Upper lobe of right lung (tissue), 1 donor: ENCODE measurements around the gene SLCO1B3. TPM values are rescaled to one million over a fixed set of nuclear protein-coding genes. Genes with fewer than 3 reads are reported as not detected.

Experiments used
- ATAC-seq: fragments of 200-7000 bp; cut with Tn5 transposase; one replicate; pipeline ENCODE4 v1.9.1; 2020; ENCODE audit warnings: mild to moderate bottlenecking, moderate library complexity
- DNase-seq: peaks from one replicate; pipeline ENCODE4 v3.0.0-alpha.2; 2020
- H3K27ac ChIP-seq: fragments of 200-600 bp; one replicate; pipeline ENCODE4 v1.8.0; 2022
- H3K27me3 ChIP-seq: fragments of 200-600 bp; one replicate; pipeline ENCODE4 v1.8.0; 2022; ENCODE audit warnings: mild to moderate bottlenecking
- H3K36me3 ChIP-seq: fragments of 200-600 bp; one replicate; pipeline ENCODE4 v1.8.0; 2022
- H3K4me1 ChIP-seq: fragments of 200-600 bp; one replicate; pipeline ENCODE4 v1.8.0; 2022
- H3K4me3 ChIP-seq: fragments of 200-600 bp; one replicate; pipeline ENCODE4 v1.8.0; 2022; ENCODE audit warnings: mild to moderate bottlenecking
- H3K9me3 ChIP-seq: fragments of 200-600 bp; one replicate; pipeline ENCODE4 v1.8.0; 2022
- intact Hi-C: fragments of 100-400 bp; cut with DNase I; formaldehyde crosslinking; loops from one replicate; pipeline ENCODE4 v1.11.0; 2022
- total RNA-seq: library from RNA; stranded (reverse); fragmentation: NEBNext Ultra II Directional; extraction: Animal tissue kit (Norgen Biotek cat#: 25700); gene quantifications from one replicate; pipeline ENCODE4 v1.2.1, GENCODE V29; 2021
- TF ChIP-seq, protein P1 (sequence below): fragments of 200-600 bp; IDR thresholded peaks from one replicate; pipeline ENCODE4 v1.8.0; 2022; ENCODE audit warnings: antibody characterized with exemption
- donor health status: DM: no; HTN: yes; CAD: no; lungs with severe emphysema.

SLCO1B3 gene
- total RNA-seq, 1 donor from 2014 or later, result not detected

DNA sequence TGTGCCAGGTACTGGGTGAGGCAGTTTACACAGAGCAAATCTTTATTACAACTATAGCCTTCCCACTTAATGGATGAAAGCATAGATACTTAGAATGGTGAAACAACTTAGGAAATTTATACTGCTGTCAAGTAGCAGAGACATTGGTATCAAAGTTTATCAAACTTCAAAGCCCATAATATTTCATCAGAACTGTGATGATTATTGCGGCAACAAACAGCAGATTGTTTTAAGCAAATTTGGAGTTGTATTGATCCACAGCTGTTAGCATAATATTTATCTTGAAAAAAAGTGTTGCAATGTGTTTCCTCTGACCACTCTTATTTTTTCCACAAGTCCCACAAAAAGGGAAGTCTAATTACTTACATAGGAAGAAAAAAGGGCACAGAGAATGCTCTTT lies 2.0 kb upstream of the SLCO1B3 start:
- DNase-seq (no peak), ATAC-seq (no peak)
- no peaks in the 10 kb centered on the region for H3K9me3 ChIP-seq
- H3K27ac ChIP-seq, result no peak overlapping the region
- no peaks in the 10 kb centered on the region for H3K27me3 ChIP-seq
- intact Hi-C loops, result no loop called here
- no peaks in the 10 kb centered on the region for H3K36me3 ChIP-seq
- no peak overlapping the region for H3K4me3 ChIP-seq
- TF ChIP-seq, protein P1, sequence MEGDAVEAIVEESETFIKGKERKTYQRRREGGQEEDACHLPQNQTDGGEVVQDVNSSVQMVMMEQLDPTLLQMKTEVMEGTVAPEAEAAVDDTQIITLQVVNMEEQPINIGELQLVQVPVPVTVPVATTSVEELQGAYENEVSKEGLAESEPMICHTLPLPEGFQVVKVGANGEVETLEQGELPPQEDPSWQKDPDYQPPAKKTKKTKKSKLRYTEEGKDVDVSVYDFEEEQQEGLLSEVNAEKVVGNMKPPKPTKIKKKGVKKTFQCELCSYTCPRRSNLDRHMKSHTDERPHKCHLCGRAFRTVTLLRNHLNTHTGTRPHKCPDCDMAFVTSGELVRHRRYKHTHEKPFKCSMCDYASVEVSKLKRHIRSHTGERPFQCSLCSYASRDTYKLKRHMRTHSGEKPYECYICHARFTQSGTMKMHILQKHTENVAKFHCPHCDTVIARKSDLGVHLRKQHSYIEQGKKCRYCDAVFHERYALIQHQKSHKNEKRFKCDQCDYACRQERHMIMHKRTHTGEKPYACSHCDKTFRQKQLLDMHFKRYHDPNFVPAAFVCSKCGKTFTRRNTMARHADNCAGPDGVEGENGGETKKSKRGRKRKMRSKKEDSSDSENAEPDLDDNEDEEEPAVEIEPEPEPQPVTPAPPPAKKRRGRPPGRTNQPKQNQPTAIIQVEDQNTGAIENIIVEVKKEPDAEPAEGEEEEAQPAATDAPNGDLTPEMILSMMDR, result no peak
- no peaks in the 10 kb centered on the region for H3K4me1 ChIP-seq

DNA sequence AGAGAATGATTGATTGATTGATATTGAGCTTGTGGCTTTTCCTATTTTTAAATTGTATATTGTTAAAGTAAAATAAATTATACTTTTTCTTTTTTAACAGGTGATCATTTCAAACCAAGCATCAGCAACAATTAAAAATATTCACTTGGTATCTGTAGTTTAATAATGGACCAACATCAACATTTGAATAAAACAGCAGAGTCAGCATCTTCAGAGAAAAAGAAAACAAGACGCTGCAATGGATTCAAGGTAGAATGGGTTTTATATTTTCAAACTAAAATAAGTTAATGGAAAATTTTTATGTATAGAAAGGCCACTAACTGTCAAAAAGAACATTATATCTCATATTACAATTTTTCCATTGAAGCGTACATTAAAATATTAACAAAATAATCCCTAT lies 5.1 kb downstream of the SLCO1B3 start:
- no peaks in the 10 kb centered on the region for H3K27me3 ChIP-seq
- no peak for DNase-seq
- H3K27ac ChIP-seq, result no peak overlapping the region
- TF ChIP-seq, protein P1, result no peak
- H3K4me3 ChIP-seq, result no peak overlapping the region
- intact Hi-C loops, result no loop called here
- H3K4me1 ChIP-seq, result no peaks in the 10 kb centered on the region
- H3K36me3 ChIP-seq, result no peaks in the 10 kb centered on the region
- no peak for ATAC-seq
- no peaks in the 10 kb centered on the region for H3K9me3 ChIP-seq

- no peaks in the 10 kb centered on the region for H3K4me1 ChIP-seq
- H3K36me3 ChIP-seq, result no peaks in the 10 kb centered on the region
- TF ChIP-seq, protein P1, result no peak
- H3K4me3 ChIP-seq, result no peak overlapping the region
- H3K27ac ChIP-seq, result no peak overlapping the region
- DNase-seq (no peak), ATAC-seq (no peak)
- no peaks in the 10 kb centered on the region for H3K27me3 ChIP-seq
- no peaks in the 10 kb centered on the region for H3K9me3 ChIP-seq
- intact Hi-C loops, result no loop called here
Observed at GRCh38 chr12:20822415-20822814, 11.9 kb downstream of the SLCO1B3 start.

- no peak overlapping the region for H3K27ac ChIP-seq
- no peaks in the 10 kb centered on the region for H3K9me3 ChIP-seq
- H3K4me1 ChIP-seq, result no peaks in the 10 kb centered on the region
- no peak overlapping the region for H3K4me3 ChIP-seq
- ATAC-seq (no peak), DNase-seq (no peak)
- intact Hi-C loops, result no loop called here
- H3K27me3 ChIP-seq, result no peaks in the 10 kb centered on the region
- no peaks in the 10 kb centered on the region for H3K36me3 ChIP-seq
- TF ChIP-seq, protein P1, result no peak
Observed at GRCh38 chr12:20822925-20823324, 12.4 kb downstream of the SLCO1B3 start.

- Histone ChIP-seq H3K4me3 (no peak overlapping the region), H3K27ac (no peak overlapping the region), H3K36me3 (no peaks in the 10 kb centered on the region), H3K4me1 (no peaks in the 10 kb centered on the region), H3K27me3 (no peaks in the 10 kb centered on the region), H3K9me3 (no peaks in the 10 kb centered on the region)
- intact Hi-C loops, result no loop called here
- DNase-seq (no peak), ATAC-seq (no peak)
- TF ChIP-seq, protein P1, result no peak
Observed at GRCh38 chr12:20829919-20830318, 19.4 kb downstream of the SLCO1B3 start.

DNA sequence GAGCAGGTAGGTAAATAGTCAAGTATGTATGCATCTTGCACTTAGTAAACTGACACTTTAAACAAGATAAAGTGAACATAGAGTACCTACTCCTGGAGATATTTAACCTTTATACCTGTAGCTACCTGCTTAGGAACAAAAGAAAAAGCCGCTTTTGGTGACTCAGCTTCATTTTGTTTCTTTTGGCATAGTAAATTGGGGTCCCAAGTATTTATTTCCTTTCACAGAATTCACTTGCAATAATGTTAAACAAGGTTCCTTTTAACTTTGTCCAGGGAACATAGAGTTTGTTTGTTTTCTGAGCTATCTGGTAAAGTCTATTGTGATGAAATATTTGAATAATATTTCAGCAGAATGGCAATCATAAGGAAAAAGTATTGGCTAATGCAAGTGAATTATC lies 20.0 kb downstream of the SLCO1B3 start:
- H3K4me1 ChIP-seq, result no peaks in the 10 kb centered on the region
- H3K27me3 ChIP-seq, result no peaks in the 10 kb centered on the region
- TF ChIP-seq, protein P1, result no peak
- intact Hi-C loops, result no loop called here
- no peaks in the 10 kb centered on the region for H3K36me3 ChIP-seq
- ATAC-seq (no peak), DNase-seq (no peak)
- H3K27ac ChIP-seq, result no peak overlapping the region
- no peak overlapping the region for H3K4me3 ChIP-seq
- no peaks in the 10 kb centered on the region for H3K9me3 ChIP-seq
